Spleen (tissue), 11 donors: ENCODE data around the gene NLRP14. TPM values are rescaled to one million over a fixed set of nuclear protein-coding genes. Genes with fewer than 3 reads are reported as not detected.

ENCODE experiments used
- DNase-seq: peaks from one replicate; pipeline ENCODE4 v3.0.0-alpha.2; 2020
- H3K27ac ChIP-seq, 8 donors: fragments of 200-600 bp; sonication (generic) in 7 of 8; 1 replicate in 4 of 8; 2 replicates in 4 of 8; pipeline versions ENCODE4 v1.5.0 to v1.8.0; 2016 to 2021; ENCODE audit warnings: inconsistent platforms in 4 of 8, mild to moderate bottlenecking in 4 of 8, moderate library complexity in 1 of 8
- H3K27me3 ChIP-seq, 7 donors: fragments of 200-600 bp; sonication (generic) in 6 of 7; replicated peaks in 1 of 7; 1 replicate in 4 of 7; 2 replicates in 3 of 7; pipeline versions ENCODE4 v1.5.0 to v1.8.0; 2016 to 2021; ENCODE audit warnings: inconsistent platforms in 3 of 7, mild to moderate bottlenecking in 1 of 7
- H3K36me3 ChIP-seq, 6 donors: fragments of 200-600 bp; sonication (generic) in 5 of 6; 1 replicate in 4 of 6; 2 replicates in 2 of 6; pipeline versions ENCODE4 v1.5.0 to v1.8.0; 2016 to 2021; ENCODE audit warnings: inconsistent platforms in 2 of 6
- H3K4me1 ChIP-seq, 6 donors: fragments of 200-600 bp; sonication (generic) in 5 of 6; 1 replicate in 3 of 6; 2 replicates in 3 of 6; pipeline versions ENCODE4 v1.5.0 to v1.8.0; 2016 to 2021; ENCODE audit warnings: inconsistent platforms in 3 of 6
- H3K4me3 ChIP-seq, 8 donors: fragments of 200-600 bp; sonication (generic) in 7 of 8; 1 replicate in 4 of 8; 2 replicates in 4 of 8; pipeline versions ENCODE4 v1.5.0 to v1.8.0; 2016 to 2021; ENCODE audit warnings: inconsistent platforms in 4 of 8, mild to moderate bottlenecking in 4 of 8, moderate library complexity in 2 of 8
- H3K9me3 ChIP-seq, 8 donors: fragments of 200-600 bp; sonication (generic) in 7 of 8; 1 replicate in 4 of 8; 2 replicates in 4 of 8; pipeline versions ENCODE4 v1.5.0 to v1.8.0; 2016 to 2021; ENCODE audit warnings: inconsistent platforms in 4 of 8
- CTCF ChIP-seq, 11 experiments: fragments of 200-600 bp in 7 of 11; fragments of 450-650 bp in 4 of 11; sonication (generic) in 4 of 11; IDR thresholded peaks in 8 of 11; conservative IDR thresholded peaks in 3 of 11; 1 replicate in 7 of 11; 2 replicates in 4 of 11; pipeline versions ENCODE4 v1.4.0 to v1.8.0; 2016 to 2021; ENCODE audit warnings: antibody characterized with exemption in 11 of 11, inconsistent platforms in 4 of 11, mild to moderate bottlenecking in 1 of 11
- POLR2A ChIP-seq, 3 donors: fragments of 450-650 bp; IDR thresholded peaks; one replicate each; pipeline ENCODE4 v1.5.1; 2017; ENCODE audit warnings: antibody characterized with exemption in 3 of 3, mild to moderate bottlenecking in 1 of 3
- POLR2AphosphoS5 ChIP-seq, 3 donors: sonication (generic); formaldehyde crosslinking; IDR thresholded peaks; one replicate each; pipeline ENCODE4 v1.5.1; 2017; ENCODE audit warnings: antibody characterized with exemption in 3 of 3
- WGBS, 5 donors: extraction: QIAGEN DNeasy Blood & Tissue Kit in 3 of 5; methylation state at CpG; one replicate each; pipeline versions ENCODE4 v1.1.5 to v1.1.7; 2013 to 2018; 5-methylcytosine and 5-hydroxymethylcytosine counted together
- intact Hi-C: fragments of 100-400 bp; cut with DNase I; formaldehyde crosslinking; loops from one replicate; pipeline ENCODE4 v1.15.0; 2023; ENCODE audit warnings: low total_unique reads
- polyA plus RNA-seq, 3 donors: library from polyadenylated mRNA; stranded (reverse); fragments of 200-250 nt; gene quantifications; one replicate each; pipeline ENCODE4 v1.2.1, GENCODE V29; 2013
- total RNA-seq, 7 donors: library from RNA; depleted of rRNA in 3 of 7; stranded (reverse); fragments of >200 nt in 3 of 7; fragmentation: NEBNext Ultra II Directional in 4 of 7; extraction: Animal tissue kit (Norgen Biotek cat#: 25700) in 4 of 7; gene quantifications; one replicate each; pipeline versions ENCODE4 v1.1.0 to v1.2.1, GENCODE V29; 2016 to 2021
- donor health status: healthy with polysubstance abuse.
- donor health status: DM: no; HTN: no; CAD: no; lungs with moderate emphysema.
- donor health status: DM: no; HTN: no; CAD: no.
- donor health status: Bipolar disorder and iron deficiency.
- donor health status: healthy.
- donor health status: DM: no; HTN: no; CAD: no.
- donor health status: DM: yes; HTN: yes; CAD: no.

The NLRP14 gene
- total and polyA plus RNA-seq, 10 donors = 0.02 to 1.5 (median 0.28) TPM; not detected in 2

DNA sequence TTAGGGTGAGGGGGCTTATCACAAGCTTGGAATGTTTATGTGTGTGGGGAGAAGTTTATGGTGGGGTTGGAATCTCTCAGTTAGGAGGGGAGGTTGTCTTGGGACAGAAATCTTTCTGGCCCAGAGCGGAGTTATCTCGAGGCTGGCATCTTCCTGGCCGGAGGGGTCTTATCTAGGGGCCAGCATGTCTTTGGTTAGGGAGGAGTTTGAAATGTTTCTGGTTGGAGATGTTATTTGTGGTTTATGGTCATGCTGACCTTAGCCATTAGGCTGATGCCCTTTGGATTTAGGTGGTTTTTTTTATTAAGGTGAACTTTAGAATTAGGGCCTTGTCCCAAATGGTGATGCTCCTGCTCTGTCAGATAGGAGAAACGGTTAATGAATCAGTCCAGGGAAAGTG is 60.6 kb downstream of the NLRP14 start:
- Histone ChIP-seq H3K27me3 (peaks cover 0 to 16% (median 0%) of the 10 kb centered on the region in 7 donors), H3K27ac (no peak overlapping the region), H3K4me1 (no peaks in the 10 kb centered on the region), H3K4me3 (no peak overlapping the region), H3K36me3 (no peaks in the 10 kb centered on the region), H3K9me3 (peaks cover 0 to 22% (median 10%) of the 10 kb centered on the region in 8 donors)
- DNase-seq = no peak
- 80 to 89% (median 84%) methylated on average over 4 of the region's 4 CpGs for WGBS, 5 donors
- intact Hi-C loops = no loop called here
- no peak for TF ChIP-seq POLR2A (IDR thresholded peaks at IDR 0.05)

DNA sequence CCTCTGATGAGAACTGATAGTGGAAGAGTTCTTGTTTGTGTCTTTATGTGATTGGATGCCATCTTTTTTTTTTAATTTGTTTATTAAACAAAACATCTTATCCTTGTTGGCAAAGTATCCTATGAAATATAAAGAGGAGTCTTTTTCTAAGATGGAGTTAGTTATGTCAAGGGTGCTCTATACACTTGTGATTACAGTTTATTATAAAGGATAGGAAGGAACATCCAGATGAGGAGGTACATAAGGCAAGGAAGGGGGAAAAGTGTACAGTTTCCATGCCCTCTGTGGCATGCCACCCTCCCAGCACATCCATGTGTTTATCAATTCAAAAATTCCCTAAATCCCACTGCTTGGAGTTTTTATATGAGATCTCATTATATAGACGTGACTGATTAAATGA is 61.2 kb downstream of the NLRP14 start:
- Histone ChIP-seq H3K9me3 (peaks cover 0 to 22% (median 10%) of the 10 kb centered on the region in 8 donors), H3K27me3 (peaks cover 0 to 16% (median 0%) of the 10 kb centered on the region in 7 donors), H3K4me1 (no peaks in the 10 kb centered on the region), H3K36me3 (no peaks in the 10 kb centered on the region), H3K27ac (no peak overlapping the region), H3K4me3 (no peak overlapping the region)
- DNase-seq = no peak
- no peak for TF ChIP-seq POLR2AphosphoS5 (IDR thresholded peaks at IDR 0.05)
- no peak for TF ChIP-seq CTCF (IDR thresholded peaks at IDR 0.05 in 8 of 11, conservative IDR thresholded peaks at IDR 0.05 in 3 of 11)
- TF ChIP-seq POLR2A (IDR thresholded peaks at IDR 0.05) = no peak
- 79 to 84% (median 81%) methylated on average over 1 of the region's 1 CpG for WGBS, 5 donors
- intact Hi-C loops = no loop called here

- DNase-seq = no peak
- TF ChIP-seq POLR2A (IDR thresholded peaks at IDR 0.05) = no peak
- TF ChIP-seq POLR2AphosphoS5 (IDR thresholded peaks at IDR 0.05) = no peak
- no peak for TF ChIP-seq CTCF (IDR thresholded peaks at IDR 0.05 in 8 of 11, conservative IDR thresholded peaks at IDR 0.05 in 3 of 11)
- Histone ChIP-seq H3K27me3 (peaks cover 0 to 17% (median 0%) of the 10 kb centered on the region in 7 donors), H3K4me1 (no peaks in the 10 kb centered on the region), H3K4me3 (no peak within 1 kb of the TSS), H3K9me3 (peaks cover 0 to 11% (median 0%) of the 10 kb centered on the region in 8 donors), H3K36me3 (no peaks in the 10 kb centered on the region), H3K27ac (no peak within 1 kb of the TSS)
- intact Hi-C loops = no loop called here
- WGBS, 5 donors = 63 to 95% (median 71%) methylated on average over 45 of the region's 45 CpGs
Measured at GRCh38 chr11:7088921-7089320, 68.6 kb downstream of the NLRP14 start, which contains the start of gene RBMXL2. TSS of gene RBMXL2 (plus strand) at chr11:7088998. CDS start at chr11:7089121, 123 bp downstream.

DNA sequence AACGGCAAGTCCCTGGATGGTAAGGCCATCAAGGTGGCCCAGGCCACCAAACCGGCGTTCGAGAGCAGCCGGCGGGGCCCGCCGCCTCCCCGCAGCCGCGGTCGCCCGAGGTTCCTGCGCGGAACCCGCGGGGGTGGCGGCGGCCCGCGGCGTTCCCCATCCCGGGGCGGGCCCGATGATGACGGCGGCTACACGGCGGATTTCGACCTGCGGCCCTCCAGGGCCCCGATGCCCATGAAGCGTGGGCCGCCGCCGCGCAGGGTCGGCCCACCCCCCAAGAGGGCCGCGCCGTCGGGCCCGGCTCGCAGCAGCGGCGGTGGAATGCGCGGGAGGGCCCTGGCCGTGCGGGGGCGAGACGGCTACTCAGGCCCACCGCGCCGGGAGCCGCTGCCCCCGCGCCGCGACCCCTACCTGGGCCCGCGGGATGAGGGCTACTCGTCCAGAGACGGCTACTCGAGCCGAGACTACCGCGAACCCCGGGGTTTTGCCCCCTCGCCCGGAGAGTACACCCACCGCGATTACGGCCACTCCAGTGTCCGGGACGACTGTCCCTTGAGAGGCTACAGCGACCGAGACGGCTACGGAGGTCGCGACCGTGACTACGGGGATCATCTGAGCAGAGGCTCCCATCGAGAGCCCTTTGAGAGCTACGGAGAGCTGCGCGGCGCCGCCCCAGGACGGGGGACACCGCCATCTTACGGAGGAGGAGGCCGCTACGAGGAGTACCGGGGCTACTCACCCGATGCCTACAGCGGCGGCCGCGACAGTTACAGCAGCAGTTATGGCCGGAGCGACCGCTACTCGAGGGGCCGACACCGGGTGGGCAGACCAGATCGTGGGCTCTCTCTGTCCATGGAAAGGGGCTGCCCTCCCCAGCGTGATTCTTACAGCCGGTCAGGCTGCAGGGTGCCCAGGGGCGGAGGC is 69.3 kb downstream of the NLRP14 start:
- Histone ChIP-seq H3K27ac (no peak overlapping the region), H3K4me1 (no peaks in the 10 kb centered on the region), H3K36me3 (no peaks in the 10 kb centered on the region), H3K27me3 (peaks cover 0 to 14% (median 0%) of the 10 kb centered on the region in 7 donors), H3K9me3 (peaks cover 0 to 11% (median 0%) of the 10 kb centered on the region in 8 donors), H3K4me3 (no peak overlapping the region)
- DNase-seq = no peak
- TF ChIP-seq POLR2A (IDR thresholded peaks at IDR 0.05) (no peak), CTCF (IDR thresholded peaks at IDR 0.05 in 8 of 11, conservative IDR thresholded peaks at IDR 0.05 in 3 of 11) (no peak), POLR2AphosphoS5 (IDR thresholded peaks at IDR 0.05) (no peak)
- 80 to 91% (median 83%) methylated on average over 69 to 111 of the region's 111 CpGs for WGBS, 5 donors
- intact Hi-C loops = loop anchor here (5.0 to 10.0 kb wide), 2 partner anchors 608 to 895 kb away; partner anchors contain the start of gene EIF3F
